Measurements from ENCODE around the gene TTI1. TPM values are rescaled to one million over a fixed set of nuclear protein-coding genes. Genes with fewer than 3 reads are reported as not detected.

TTI1 gene
- total RNA-seq, 4 donors from 2014 or later = 5.1 to 14.7 (median 10.5) TPM

DNA sequence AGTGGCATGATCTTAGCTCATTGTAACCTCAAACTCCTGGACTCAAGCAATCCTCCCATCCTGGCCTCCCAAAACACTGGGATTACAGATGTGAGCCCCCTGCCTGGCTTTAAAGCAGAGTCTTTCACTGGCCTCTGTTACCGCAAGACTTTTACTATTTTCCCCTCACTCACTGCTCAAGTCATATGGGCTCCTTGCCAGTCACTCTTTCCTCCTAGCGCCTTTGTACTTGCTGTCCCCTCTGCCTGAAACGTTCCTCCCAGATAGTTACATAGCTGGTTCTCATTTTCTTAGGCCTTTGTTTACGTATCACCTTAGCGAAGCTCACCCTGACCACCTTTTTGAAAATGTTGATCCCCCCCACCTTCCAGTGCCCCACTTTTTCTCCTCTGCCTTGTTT lies 29.6 kb upstream of the TTI1 start:
- Histone ChIP-seq H3K36me3 (peaks cover 10 to 100% (median 31%) of the 10 kb centered on the region in 3 donors), H3K27me3 (no peaks in the 10 kb centered on the region), H3K9me3 (no peaks in the 10 kb centered on the region), H3K4me1 (peaks cover 0 to 29% (median 5%) of the 10 kb centered on the region in 3 donors), H3K4me3 (no peak overlapping the region), H3K27ac (no peak overlapping the region)
- intact Hi-C loops (cut with DNase I) = loop anchor here (5.0 kb wide), 1 partner anchor 159 kb away; no protein-coding TSS in a partner anchor
- no peak for DNase-seq
- no peak for TF ChIP-seq POLR2A (IDR thresholded peaks at IDR 0.05)
- TF ChIP-seq, protein P1, sequence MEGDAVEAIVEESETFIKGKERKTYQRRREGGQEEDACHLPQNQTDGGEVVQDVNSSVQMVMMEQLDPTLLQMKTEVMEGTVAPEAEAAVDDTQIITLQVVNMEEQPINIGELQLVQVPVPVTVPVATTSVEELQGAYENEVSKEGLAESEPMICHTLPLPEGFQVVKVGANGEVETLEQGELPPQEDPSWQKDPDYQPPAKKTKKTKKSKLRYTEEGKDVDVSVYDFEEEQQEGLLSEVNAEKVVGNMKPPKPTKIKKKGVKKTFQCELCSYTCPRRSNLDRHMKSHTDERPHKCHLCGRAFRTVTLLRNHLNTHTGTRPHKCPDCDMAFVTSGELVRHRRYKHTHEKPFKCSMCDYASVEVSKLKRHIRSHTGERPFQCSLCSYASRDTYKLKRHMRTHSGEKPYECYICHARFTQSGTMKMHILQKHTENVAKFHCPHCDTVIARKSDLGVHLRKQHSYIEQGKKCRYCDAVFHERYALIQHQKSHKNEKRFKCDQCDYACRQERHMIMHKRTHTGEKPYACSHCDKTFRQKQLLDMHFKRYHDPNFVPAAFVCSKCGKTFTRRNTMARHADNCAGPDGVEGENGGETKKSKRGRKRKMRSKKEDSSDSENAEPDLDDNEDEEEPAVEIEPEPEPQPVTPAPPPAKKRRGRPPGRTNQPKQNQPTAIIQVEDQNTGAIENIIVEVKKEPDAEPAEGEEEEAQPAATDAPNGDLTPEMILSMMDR (IDR thresholded peaks at IDR 0.05) = no peak
- WGBS, 2 donors = 81 to 90% methylated on average over 5 of the region's 5 CpGs

GRCh38 chr20:38061109-38061508 lies 27.9 kb upstream of the TTI1 start:
- Histone ChIP-seq H3K27ac (no peak overlapping the region), H3K4me1 (peaks cover 0 to 29% (median 0%) of the 10 kb centered on the region in 3 donors), H3K36me3 (peaks cover 0 to 98% (median 18%) of the 10 kb centered on the region in 3 donors), H3K4me3 (no peak overlapping the region), H3K27me3 (no peaks in the 10 kb centered on the region), H3K9me3 (no peaks in the 10 kb centered on the region)
- DNase-seq = no peak
- intact Hi-C loops (cut with DNase I) = loop anchor here (5.0 kb wide), 1 partner anchor 161 kb away; no protein-coding TSS in a partner anchor
- 60 to 68% methylated on average over 4 of the region's 4 CpGs for WGBS, 2 donors
- TF ChIP-seq POLR2A (IDR thresholded peaks at IDR 0.05) = no peak
- TF ChIP-seq, protein P1 (IDR thresholded peaks at IDR 0.05) = no peak

GRCh38 chr20:38060536-38060935 lies 27.3 kb upstream of the TTI1 start:
- WGBS, 2 donors = 76 to 83% methylated on average over 5 of the region's 5 CpGs
- no peaks in the 10 kb centered on the region for H3K27me3 ChIP-seq
- TF ChIP-seq, protein P1 (IDR thresholded peaks at IDR 0.05) = no peak
- no peak for TF ChIP-seq POLR2A (IDR thresholded peaks at IDR 0.05)
- peaks cover 0 to 29% (median 0%) of the 10 kb centered on the region in 3 donors for H3K4me1 ChIP-seq
- peaks cover 0 to 98% (median 13%) of the 10 kb centered on the region in 3 donors for H3K36me3 ChIP-seq
- H3K9me3 ChIP-seq = no peaks in the 10 kb centered on the region
- H3K27ac ChIP-seq = peak overlapping the region in 1 of 4 donors; percentile 23
- H3K4me3 ChIP-seq = no peak overlapping the region
- DNase-seq = no peak
- intact Hi-C loops (cut with DNase I) = loop anchor here (5.0 kb wide), 1 partner anchor 162 kb away; no protein-coding TSS in a partner anchor

DNA sequence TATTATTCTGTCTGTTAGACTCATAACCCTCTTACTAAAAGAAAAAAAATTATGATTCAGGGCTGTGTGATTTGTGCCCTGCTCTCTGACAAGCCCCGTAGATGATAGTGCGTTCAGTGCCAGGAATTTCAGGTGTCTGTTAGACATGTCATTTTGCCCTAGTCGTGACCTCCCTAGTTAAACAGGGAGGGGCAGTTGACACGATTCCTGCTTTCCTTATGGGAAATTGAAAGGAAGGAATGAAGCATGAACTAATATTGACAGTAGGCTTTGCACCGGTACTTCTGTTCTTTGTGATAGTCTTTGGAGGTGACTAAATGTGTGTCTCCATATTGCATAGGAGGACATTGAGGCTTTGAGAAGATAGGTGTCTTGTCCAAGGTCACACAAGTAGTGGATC lies 26.6 kb upstream of the TTI1 start:
- Histone ChIP-seq H3K27me3 (no peaks in the 10 kb centered on the region), H3K27ac (peak overlapping the region in 1 of 4 donors; percentile 23), H3K36me3 (peaks cover 0 to 96% (median 10%) of the 10 kb centered on the region in 3 donors), H3K4me3 (no peak overlapping the region), H3K9me3 (no peaks in the 10 kb centered on the region), H3K4me1 (peaks cover 0 to 29% (median 0%) of the 10 kb centered on the region in 3 donors)
- intact Hi-C loops (cut with DNase I) = loop anchor here (5.0 kb wide), 1 partner anchor 162 kb away; no protein-coding TSS in a partner anchor
- DNase-seq = no peak
- TF ChIP-seq POLR2A (IDR thresholded peaks at IDR 0.05) = no peak
- TF ChIP-seq, protein P1 (IDR thresholded peaks at IDR 0.05) = no peak
- 45 to 63% methylated on average over 5 of the region's 5 CpGs for whole genome bisulfite sequencing, 2 donors

DNA sequence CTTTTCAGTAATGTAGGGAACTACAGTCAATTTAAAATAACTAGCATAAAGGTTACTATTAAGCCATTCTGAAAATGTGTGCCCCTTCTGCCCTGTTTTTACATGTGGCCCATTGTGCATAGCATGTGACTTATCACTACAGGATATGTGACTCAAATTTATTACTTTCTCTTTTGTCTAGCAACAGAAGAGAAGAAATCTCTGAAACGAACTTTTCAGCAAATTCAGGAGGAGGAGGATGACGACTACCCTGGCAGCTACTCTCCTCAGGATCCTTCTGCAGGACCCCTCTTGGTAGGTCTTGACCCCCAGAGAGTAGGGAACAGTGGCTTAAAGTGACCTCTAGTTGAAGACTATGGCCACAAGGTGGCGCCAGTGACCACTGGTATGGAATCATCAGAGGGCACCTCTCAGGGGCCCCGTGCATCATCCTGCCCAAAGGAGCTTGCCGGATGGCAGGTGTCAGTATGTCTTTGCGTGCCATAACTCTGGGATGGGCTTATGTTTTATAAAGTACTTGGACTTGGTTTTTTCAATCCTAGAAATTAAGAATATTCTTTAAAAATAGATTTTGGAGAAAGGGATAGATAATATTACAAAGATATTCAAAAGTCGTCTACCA lies 24.2 kb upstream of the TTI1 start:
- Histone ChIP-seq H3K9me3 (no peaks in the 10 kb centered on the region), H3K36me3 (peaks cover 0 to 90% (median 4%) of the 10 kb centered on the region in 3 donors), H3K4me3 (no peak overlapping the region), H3K27me3 (no peaks in the 10 kb centered on the region), H3K4me1 (peaks cover 0 to 24% (median 0%) of the 10 kb centered on the region in 3 donors), H3K27ac (no peak overlapping the region)
- TF ChIP-seq, protein P1 (IDR thresholded peaks at IDR 0.05) = peak; percentile 57 to 86 (median 84)
- TF ChIP-seq POLR2A (IDR thresholded peaks at IDR 0.05) = no peak
- DNase-seq = no peak
- WGBS, 2 donors = 18 to 23% methylated on average over 7 of the region's 7 CpGs
- intact Hi-C loops (cut with DNase I) = no loop called here
